B cell (primary cell): ENCODE measurements around the gene ADSS1.

Experiments
- EZH2 ChIP-seq: IDR thresholded peaks from 2 replicates; pipeline ENCODE4 v1.6.1; 2012; ENCODE audit warnings: borderline replicate concordance, low read depth, mild to moderate bottlenecking, moderate library complexity, low read length; ENCODE audit not compliant: insufficient read depth, poor library complexity, severe bottlenecking
- TF ChIP-seq, protein P1 (sequence below): fragments of 200-600 bp; IDR thresholded peaks from one replicate; pipeline ENCODE4 v1.8.0; 2022; ENCODE audit warnings: antibody characterized with exemption, mild to moderate bottlenecking

DNA sequence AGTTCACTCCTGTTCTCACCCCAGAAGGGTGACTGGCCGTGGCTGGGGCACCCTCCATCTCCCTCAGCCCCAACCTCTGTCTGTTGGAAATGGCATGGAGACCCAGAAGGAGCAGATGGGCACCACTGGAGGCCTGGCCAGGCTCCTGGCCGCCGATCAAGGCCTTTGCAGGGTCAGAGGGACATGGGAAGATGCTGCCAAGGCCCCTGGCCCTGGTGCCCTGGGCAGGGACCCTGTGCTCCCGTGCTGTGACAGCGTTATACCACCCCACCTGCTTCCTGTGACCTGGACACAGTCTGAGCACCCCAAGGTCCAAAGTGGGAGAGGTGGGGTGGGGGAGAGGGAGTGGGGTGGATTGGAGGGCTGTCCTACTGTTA lies 31.1 kb upstream of the ADSS1 start:
- TF ChIP-seq EZH2 = no peak
- TF ChIP-seq, protein P1, sequence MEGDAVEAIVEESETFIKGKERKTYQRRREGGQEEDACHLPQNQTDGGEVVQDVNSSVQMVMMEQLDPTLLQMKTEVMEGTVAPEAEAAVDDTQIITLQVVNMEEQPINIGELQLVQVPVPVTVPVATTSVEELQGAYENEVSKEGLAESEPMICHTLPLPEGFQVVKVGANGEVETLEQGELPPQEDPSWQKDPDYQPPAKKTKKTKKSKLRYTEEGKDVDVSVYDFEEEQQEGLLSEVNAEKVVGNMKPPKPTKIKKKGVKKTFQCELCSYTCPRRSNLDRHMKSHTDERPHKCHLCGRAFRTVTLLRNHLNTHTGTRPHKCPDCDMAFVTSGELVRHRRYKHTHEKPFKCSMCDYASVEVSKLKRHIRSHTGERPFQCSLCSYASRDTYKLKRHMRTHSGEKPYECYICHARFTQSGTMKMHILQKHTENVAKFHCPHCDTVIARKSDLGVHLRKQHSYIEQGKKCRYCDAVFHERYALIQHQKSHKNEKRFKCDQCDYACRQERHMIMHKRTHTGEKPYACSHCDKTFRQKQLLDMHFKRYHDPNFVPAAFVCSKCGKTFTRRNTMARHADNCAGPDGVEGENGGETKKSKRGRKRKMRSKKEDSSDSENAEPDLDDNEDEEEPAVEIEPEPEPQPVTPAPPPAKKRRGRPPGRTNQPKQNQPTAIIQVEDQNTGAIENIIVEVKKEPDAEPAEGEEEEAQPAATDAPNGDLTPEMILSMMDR = no peak
